ENCODE data around the gene TMCO6. TPM values are rescaled to one million over a fixed set of nuclear protein-coding genes. Genes with fewer than 3 reads are reported as not detected.

Gene TMCO6
- total and polyA plus RNA-seq, 4 donors: 12.6 to 55.9 (median 18.7) TPM

GRCh38 chr5:140595538-140596300, 43.5 kb upstream of the TMCO6 start (continued):
- TF ChIP-seq REST (IDR thresholded peaks at IDR 0.05) (no peak), NR2F2 (IDR thresholded peaks at IDR 0.05) (no peak), GABPA (IDR thresholded peaks at IDR 0.05 in 1 of 2, conservative IDR thresholded peaks at IDR 0.05 in 1 of 2) (no peak), SP1 (IDR thresholded peaks at IDR 0.05) (no peak), HNF4A (conservative IDR thresholded peaks at IDR 0.05) (peak; percentile 30 to 40)

GRCh38 chr5:140596321-140596741, 42.9 kb upstream of the TMCO6 start:
- Histone ChIP-seq H3K27ac (ENCODE audit: low read depth in 1 of 2, low read length in 2 of 2) (peak overlapping the region; percentile 80 to 96), H3K9me3 (ENCODE audit: control insufficient read depth in 4 of 4, low read length in 3 of 4) (no peaks in the 10 kb centered on the region), H3K36me3 (ENCODE audit: control insufficient read depth in 4 of 4, insufficient read depth in 3 of 4, low read depth in 1 of 4, low read length in 3 of 4) (no peaks in the 10 kb centered on the region), H3K27me3 (ENCODE audit: control insufficient read depth in 4 of 4, insufficient read depth in 4 of 4, low read length in 3 of 4) (no peaks in the 10 kb centered on the region), H3K9ac (ENCODE audit: low read depth in 1 of 2, low read length in 2 of 2) (peak overlapping the region; percentile 33 to 35), H3K4me3 (ENCODE audit: low read depth in 1 of 3, low read length in 3 of 3) (peak overlapping the region; percentile 1 to 46 (median 7)), H3K4me1 (ENCODE audit: control insufficient read depth in 4 of 4, insufficient read depth in 4 of 4, low read length in 3 of 4) (peaks cover 18 to 32% (median 25%) of the 10 kb centered on the region in 4 donors)
- TF ChIP-seq ZBTB33 (IDR thresholded peaks at IDR 0.05) (peak; percentile 78), SP1 (IDR thresholded peaks at IDR 0.05) (peak; percentile 81), GABPA (IDR thresholded peaks at IDR 0.05 in 1 of 2, conservative IDR thresholded peaks at IDR 0.05 in 1 of 2) (no peak), FOXA1 (IDR thresholded peaks at IDR 0.05) (no peak), NR2F2 (IDR thresholded peaks at IDR 0.05) (peak; percentile 20), TAF1 (conservative IDR thresholded peaks at IDR 0.05) (peak; percentile 74), HNF4A (conservative IDR thresholded peaks at IDR 0.05) (peak; percentile 48 to 62), YY1 (IDR thresholded peaks at IDR 0.05) (peak; percentile 92), HNF4G (IDR thresholded peaks at IDR 0.05) (no peak), MAX (IDR thresholded peaks at IDR 0.05) (peak; percentile 75), RAD21 (IDR thresholded peaks at IDR 0.05) (peak in 1 of 2 donors; percentile 34), CTCF (IDR thresholded peaks at IDR 0.05; ENCODE audit: low read depth, low read length, missing input control) (no peak), JUND (IDR thresholded peaks at IDR 0.05) (peak; percentile 62 to 73), EGR1 (IDR thresholded peaks at IDR 0.05; ENCODE audit: low read depth in 2 of 2) (no peak), ATF3 (IDR thresholded peaks at IDR 0.05) (peak; percentile 35), REST (IDR thresholded peaks at IDR 0.05) (peak; percentile 76), FOXA2 (IDR thresholded peaks at IDR 0.05) (peak; percentile 7), RXRA (IDR thresholded peaks at IDR 0.05) (peak; percentile 87 to 95)
- no peak for DNase-seq (ENCODE audit: low spot score)
- 17% methylated on average over 1 of the region's 1 CpG for WGBS

All from liver (tissue), 9 donors.